Thymus (tissue), 11 donors: Measurements from ENCODE around the gene THSD4. TPM values are rescaled to one million over a fixed set of nuclear protein-coding genes. Genes with fewer than 3 reads are reported as not detected.
"Not testable (repeated sequence)": the region's sequence is repeated elsewhere in the genome, so short reads cannot be mapped to it uniquely, and the experiment has no call there.

Source experiments
- DNase-seq, 9 donors: peaks; one replicate each; pipeline ENCODE4 v3.0.0-alpha.2; 2013; ENCODE audit warnings: low spot score in 9 of 9, low read depth in 6 of 9, missing footprints in 1 of 9
- H3K27ac ChIP-seq, 2 donors: one replicate each; pipeline ENCODE4 v1.5.1; 2013; ENCODE audit warnings: control low read depth in 1 of 2, low read depth in 1 of 2, low read length in 1 of 2, mild to moderate bottlenecking in 1 of 2, moderate library complexity in 1 of 2
- H3K27me3 ChIP-seq, 2 donors: one replicate each; pipeline ENCODE4 v1.5.1; 2013; ENCODE audit warnings: low read length in 1 of 2; ENCODE audit not compliant: control insufficient read depth in 2 of 2, insufficient read depth in 1 of 2
- H3K36me3 ChIP-seq, 2 donors: one replicate each; pipeline ENCODE4 v1.5.1; 2013; ENCODE audit warnings: low read length in 1 of 2, mild to moderate bottlenecking in 1 of 2, moderate library complexity in 1 of 2; ENCODE audit not compliant: control insufficient read depth in 2 of 2, insufficient read depth in 2 of 2
- H3K4me1 ChIP-seq, 2 donors: one replicate each; pipeline ENCODE4 v1.5.1; 2013; ENCODE audit warnings: low read length in 2 of 2; ENCODE audit not compliant: control insufficient read depth in 2 of 2, insufficient read depth in 2 of 2
- H3K4me3 ChIP-seq, 2 donors: one replicate each; pipeline ENCODE4 v1.5.1; 2013; ENCODE audit warnings: low read length in 2 of 2, control low read depth in 1 of 2, mild to moderate bottlenecking in 1 of 2
- H3K9me3 ChIP-seq, 2 donors: one replicate each; pipeline ENCODE4 v1.5.1; 2013; ENCODE audit warnings: low read length in 1 of 2, mild to moderate bottlenecking in 1 of 2; ENCODE audit not compliant: control insufficient read depth in 2 of 2, insufficient read depth in 1 of 2
- WGBS: extraction: QIAGEN DNeasy Blood & Tissue Kit; methylation state at CpG from one replicate; pipeline ENCODE4 v1.1.7; 2013; 5-methylcytosine and 5-hydroxymethylcytosine counted together
- polyA plus RNA-seq: library from polyadenylated mRNA; stranded (reverse); fragments of 200-250 nt; gene quantifications from one replicate; pipeline ENCODE4 v1.2.3, GENCODE V29; 2013
- total RNA-seq: library from RNA; stranded (reverse); fragments of 120-200 nt; gene quantifications from one replicate; pipeline ENCODE4 v1.2.4, GENCODE V29; 2013
- donor health status: healthy.

THSD4 gene
- total and polyA plus RNA-seq, 2 donors = 1.7 to 2.2 TPM

GRCh38 chr15:71167445-71168165 lies 52.3 kb downstream of the THSD4 start:
- 85% methylated on average over 3 of the region's 3 CpGs for WGBS
- Histone ChIP-seq H3K9me3 (no peaks in the 10 kb centered on the region), H3K4me1 (no peaks in the 10 kb centered on the region), H3K36me3 (no peaks in the 10 kb centered on the region), H3K4me3 (no peak overlapping the region), H3K27me3 (no peaks in the 10 kb centered on the region), H3K27ac (no peak overlapping the region)
- DNase-seq = no peak

- H3K36me3 ChIP-seq = no peaks in the 10 kb centered on the region
- no peak for DNase-seq
- no peaks in the 10 kb centered on the region for H3K9me3 ChIP-seq
- H3K4me1 ChIP-seq = no peaks in the 10 kb centered on the region
- 16% methylated on average over 5 of the region's 5 CpGs for WGBS
- no peaks in the 10 kb centered on the region for H3K27me3 ChIP-seq
- no peak overlapping the region for H3K27ac ChIP-seq
- H3K4me3 ChIP-seq = no peak overlapping the region
Observed at GRCh38 chr15:71168166-71168834, 53.0 kb downstream of the THSD4 start.

GRCh38 chr15:71170163-71170562 lies 54.9 kb downstream of the THSD4 start:
- Histone ChIP-seq H3K4me1 (no peaks in the 10 kb centered on the region), H3K27ac (no peak overlapping the region), H3K9me3 (no peaks in the 10 kb centered on the region), H3K36me3 (no peaks in the 10 kb centered on the region), H3K4me3 (no peak overlapping the region), H3K27me3 (no peaks in the 10 kb centered on the region)
- DNase-seq = no peak

- no peaks in the 10 kb centered on the region for H3K36me3 ChIP-seq
- H3K27me3 ChIP-seq = no peaks in the 10 kb centered on the region
- H3K9me3 ChIP-seq = no peaks in the 10 kb centered on the region
- H3K4me3 ChIP-seq = no peak overlapping the region
- no peak for DNase-seq
- H3K4me1 ChIP-seq = no peaks in the 10 kb centered on the region
- H3K27ac ChIP-seq = no peak overlapping the region
Observed at GRCh38 chr15:71171195-71171594, 55.9 kb downstream of the THSD4 start.

GRCh38 chr15:71174360-71174759 lies 59.1 kb downstream of the THSD4 start:
- not testable (repeated sequence) for H3K4me3 ChIP-seq, H3K36me3 ChIP-seq, H3K9me3 ChIP-seq, DNase-seq, H3K27me3 ChIP-seq, H3K27ac ChIP-seq, H3K4me1 ChIP-seq
- WGBS = 58% methylated on average over 7 of the region's 17 CpGs

- WGBS = 91% methylated on average over 3 of the region's 3 CpGs
- no peak for DNase-seq
- no peak overlapping the region for H3K4me3 ChIP-seq
- no peak overlapping the region for H3K27ac ChIP-seq
- H3K27me3 ChIP-seq = no peaks in the 10 kb centered on the region
- no peaks in the 10 kb centered on the region for H3K36me3 ChIP-seq
- H3K9me3 ChIP-seq = no peaks in the 10 kb centered on the region
- no peaks in the 10 kb centered on the region for H3K4me1 ChIP-seq
Observed at GRCh38 chr15:71180986-71181853, 65.9 kb downstream of the THSD4 start.

- Histone ChIP-seq H3K4me1 (no peaks in the 10 kb centered on the region), H3K36me3 (no peaks in the 10 kb centered on the region), H3K9me3 (no peaks in the 10 kb centered on the region), H3K4me3 (no peak overlapping the region), H3K27me3 (no peaks in the 10 kb centered on the region), H3K27ac (no peak overlapping the region)
- DNase-seq = no peak
Observed at GRCh38 chr15:71182522-71182921, 67.3 kb downstream of the THSD4 start.

- H3K27me3 ChIP-seq = no peaks in the 10 kb centered on the region
- WGBS = 89% methylated on average over 9 of the region's 9 CpGs
- DNase-seq = no peak
- no peaks in the 10 kb centered on the region for H3K36me3 ChIP-seq
- H3K4me3 ChIP-seq = no peak overlapping the region
- H3K9me3 ChIP-seq = no peaks in the 10 kb centered on the region
- no peaks in the 10 kb centered on the region for H3K4me1 ChIP-seq
- H3K27ac ChIP-seq = no peak overlapping the region
Observed at GRCh38 chr15:71183063-71183462, 67.8 kb downstream of the THSD4 start.

GRCh38 chr15:71185706-71186105 lies 70.4 kb downstream of the THSD4 start:
- H3K36me3 ChIP-seq = no peaks in the 10 kb centered on the region
- H3K4me1 ChIP-seq = no peaks in the 10 kb centered on the region
- no peak for DNase-seq
- no peak overlapping the region for H3K4me3 ChIP-seq
- H3K27ac ChIP-seq = no peak overlapping the region
- no peaks in the 10 kb centered on the region for H3K27me3 ChIP-seq
- WGBS = 83% methylated on average over 5 of the region's 5 CpGs
- H3K9me3 ChIP-seq = no peaks in the 10 kb centered on the region
